Measurements from ENCODE around the gene COL11A2.
"Not testable (repeated sequence)": the region's sequence is repeated elsewhere in the genome, so short reads cannot be mapped to it uniquely, and the experiment has no call there.

COL11A2 gene

DNA sequence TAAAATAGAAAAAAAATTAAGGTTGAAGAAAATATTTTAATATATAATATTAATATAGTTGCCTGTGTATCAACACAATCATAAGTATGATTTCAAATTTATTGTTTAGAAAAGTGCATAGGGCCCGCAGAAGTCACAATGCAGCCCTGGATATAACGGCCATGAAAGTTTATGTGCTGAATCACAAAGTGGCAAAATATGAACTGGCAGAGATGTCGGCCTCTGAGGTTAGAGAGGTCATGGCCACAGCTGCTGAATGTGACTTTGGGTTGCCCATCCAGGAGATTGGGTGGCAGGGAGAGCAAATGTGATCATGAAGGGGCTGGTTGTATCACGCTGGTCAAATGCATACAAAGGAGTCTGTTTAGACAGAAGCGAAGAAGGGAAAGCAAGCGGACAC is 35.7 kb downstream of the COL11A2 start:
- DNase-seq (ENCODE audit: low spot score), result no peak

DNA sequence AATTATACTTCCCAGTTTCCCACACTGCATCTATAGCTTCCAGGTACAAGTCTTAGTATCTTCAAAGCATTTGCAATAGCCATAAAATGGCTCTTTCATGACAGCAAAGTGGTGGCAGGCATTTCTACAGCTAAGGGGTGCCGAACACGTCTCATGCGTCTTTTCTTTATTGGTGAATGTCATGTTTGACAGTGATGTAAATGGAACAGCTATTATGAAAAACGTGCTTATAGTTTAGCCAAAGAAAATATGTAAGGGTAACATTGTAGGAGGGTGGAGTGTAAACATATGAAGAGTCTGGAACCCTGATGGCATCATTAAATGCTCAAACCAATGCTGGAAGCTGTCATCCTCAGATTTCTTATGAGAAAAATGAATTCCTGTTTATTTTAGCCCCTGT is 37.9 kb downstream of the COL11A2 start:
- no peak for DNase-seq (ENCODE audit: low spot score)

DNA sequence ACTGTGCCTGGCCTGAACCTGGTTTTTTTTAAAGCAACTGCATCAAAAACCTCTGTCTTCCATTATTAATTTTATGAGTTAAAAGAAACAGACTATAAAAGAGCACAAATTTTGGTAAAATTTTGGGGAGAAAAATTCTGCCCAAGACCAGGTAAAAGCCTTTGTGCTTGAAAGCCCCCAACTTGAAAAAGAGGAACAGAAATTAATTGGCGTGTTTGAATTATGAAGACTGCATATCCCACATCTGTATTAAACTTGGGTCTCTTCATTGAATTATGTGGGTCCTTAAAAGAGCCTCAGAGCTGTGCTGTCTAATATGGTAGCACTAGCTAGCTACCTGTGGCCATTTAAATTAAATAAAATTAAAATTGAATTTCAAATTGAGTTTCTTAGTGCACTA is 41.2 kb downstream of the COL11A2 start:
- no peak for DNase-seq (ENCODE audit: low spot score)

DNA sequence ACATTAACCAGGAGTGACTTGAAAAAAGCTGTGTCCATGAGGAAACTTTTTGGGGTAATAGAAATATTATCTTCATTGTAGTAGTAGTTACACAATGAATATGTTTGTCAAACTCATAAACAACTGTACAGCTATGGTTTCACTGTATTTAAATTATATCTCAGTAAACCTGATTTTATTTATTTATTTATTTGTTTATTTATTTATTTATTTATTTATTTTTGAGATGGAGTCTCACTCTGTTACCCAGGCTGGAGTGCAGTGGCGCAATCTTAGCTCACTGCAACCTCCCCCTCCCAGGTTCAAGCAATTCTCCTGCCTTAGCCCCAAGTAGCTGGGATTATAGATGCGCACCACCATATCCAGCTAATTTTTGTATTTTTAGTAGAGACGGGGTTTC is 41.7 kb downstream of the COL11A2 start:
- not testable (repeated sequence) for DNase-seq (ENCODE audit: low spot score)

DNA sequence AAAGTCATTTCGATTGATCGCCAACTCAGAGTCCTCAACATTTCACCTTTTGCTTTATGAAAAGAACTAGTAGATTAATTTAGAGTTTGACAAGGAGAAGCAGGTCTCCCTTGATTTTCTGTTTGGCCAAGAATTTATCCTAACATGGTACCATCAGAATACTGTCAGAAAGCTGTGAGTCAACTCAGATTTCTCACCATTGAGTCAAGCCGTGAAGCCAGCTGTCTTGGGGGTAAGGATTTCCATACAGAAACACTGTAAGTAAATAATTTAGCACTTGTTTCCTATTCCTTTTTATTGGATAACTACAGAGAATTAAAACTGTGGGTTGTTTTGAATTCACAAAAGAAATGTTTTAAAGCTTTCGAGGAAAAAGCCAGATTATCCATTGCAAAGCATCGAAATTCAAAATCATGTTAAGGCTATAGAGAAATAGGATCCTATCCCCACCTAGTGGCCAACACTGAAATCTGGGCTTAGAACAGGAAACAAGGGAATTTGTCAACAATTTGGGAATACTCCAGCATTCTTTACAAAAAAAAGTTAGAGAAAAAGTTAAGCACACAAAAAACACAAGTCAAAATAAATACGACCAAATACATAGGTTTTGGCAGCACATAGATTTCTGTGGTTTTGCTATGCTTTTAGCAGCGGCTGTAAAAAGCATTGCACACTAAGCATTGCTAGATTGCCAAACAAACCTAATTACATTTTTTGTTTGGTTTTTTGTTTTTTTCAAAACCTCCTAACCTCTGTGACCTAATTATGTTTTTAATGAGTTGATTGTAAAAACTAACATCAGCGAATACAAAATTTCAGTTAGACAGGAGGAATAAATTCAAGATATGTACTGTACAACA is 44.2 kb downstream of the COL11A2 start:
- DNase-seq (ENCODE audit: low spot score), result peak; percentile 56

DNA sequence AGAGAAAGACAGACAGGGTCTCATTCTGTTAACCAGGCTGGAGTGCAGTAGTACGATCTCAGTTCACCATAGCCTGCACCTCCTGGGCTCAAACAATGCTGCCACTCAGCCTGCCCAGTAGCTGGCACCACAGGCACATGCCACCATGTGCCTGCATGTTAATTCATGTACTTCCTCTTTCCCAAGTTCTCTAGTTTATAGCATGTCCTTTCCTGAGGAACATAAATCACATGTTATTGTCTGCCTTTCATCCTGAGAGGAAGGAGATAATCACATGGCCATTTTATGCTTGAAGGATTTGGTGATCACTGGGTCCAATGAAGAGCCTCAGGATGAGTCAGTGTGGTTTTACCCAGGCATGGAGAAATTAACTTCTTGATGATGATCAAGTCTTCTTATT is 47.9 kb downstream of the COL11A2 start:
- no peak for DNase-seq (ENCODE audit: low spot score)

DNA sequence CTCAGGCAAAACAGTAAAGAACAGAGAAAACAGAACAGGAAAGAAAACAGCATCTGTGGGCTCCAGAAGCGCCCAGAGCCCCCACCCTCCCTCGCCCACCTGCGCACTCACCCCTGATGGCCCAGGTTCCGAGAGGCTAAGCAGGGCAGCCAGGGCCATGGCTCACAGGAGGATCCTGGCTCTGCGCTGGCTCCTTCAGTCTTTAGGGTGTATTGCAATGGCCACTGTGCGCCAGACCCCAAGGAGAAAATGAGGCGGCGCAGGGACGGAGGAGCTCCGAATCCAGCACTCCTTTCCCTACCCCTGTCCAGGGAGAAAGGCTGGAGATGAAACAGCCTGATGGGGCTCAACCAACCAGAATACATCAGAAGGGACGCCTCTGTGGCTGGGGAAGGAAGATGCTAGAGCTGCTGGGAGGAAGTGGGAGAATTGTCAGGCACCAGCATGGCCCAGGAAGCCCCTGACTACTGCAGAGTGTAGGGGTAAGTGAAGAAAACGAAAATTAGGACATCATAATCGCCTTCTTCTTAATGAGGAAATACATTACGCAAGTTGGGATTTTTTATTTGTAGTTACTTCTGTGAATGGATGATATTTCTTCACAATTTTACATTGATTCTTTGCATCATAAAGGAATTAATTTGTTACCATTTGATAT is 49.0 kb downstream of the COL11A2 start:
- DNase-seq (ENCODE audit: low spot score), result no peak

DNA sequence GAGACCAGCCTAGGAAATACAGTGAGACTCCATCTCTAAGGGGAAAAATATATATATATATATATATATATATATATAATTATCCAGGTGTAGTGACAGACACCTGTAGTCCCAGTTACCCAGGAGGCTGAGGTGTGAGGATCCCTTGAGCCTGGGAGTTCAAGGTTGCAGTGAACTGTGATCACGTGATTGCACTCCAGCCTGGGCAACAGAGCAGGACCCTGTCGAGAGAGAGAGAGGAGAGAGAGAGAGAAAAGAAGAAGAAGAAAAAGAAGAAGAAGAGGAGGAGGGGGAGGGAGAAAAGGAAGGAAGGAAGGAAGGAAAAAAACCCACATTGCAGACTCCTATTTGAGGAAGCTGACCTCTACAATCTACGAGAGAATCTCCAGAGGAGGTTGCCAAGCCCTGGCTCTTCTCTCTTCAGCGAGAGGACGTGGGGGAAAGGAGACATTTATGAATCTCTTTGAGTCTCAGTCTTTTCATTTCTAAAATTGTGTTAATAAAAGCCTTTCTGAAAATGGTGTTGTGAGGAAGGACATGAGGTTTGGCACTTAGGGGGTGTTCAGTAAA is 49.7 kb downstream of the COL11A2 start:
- DNase-seq (ENCODE audit: low spot score), result no peak

DNA sequence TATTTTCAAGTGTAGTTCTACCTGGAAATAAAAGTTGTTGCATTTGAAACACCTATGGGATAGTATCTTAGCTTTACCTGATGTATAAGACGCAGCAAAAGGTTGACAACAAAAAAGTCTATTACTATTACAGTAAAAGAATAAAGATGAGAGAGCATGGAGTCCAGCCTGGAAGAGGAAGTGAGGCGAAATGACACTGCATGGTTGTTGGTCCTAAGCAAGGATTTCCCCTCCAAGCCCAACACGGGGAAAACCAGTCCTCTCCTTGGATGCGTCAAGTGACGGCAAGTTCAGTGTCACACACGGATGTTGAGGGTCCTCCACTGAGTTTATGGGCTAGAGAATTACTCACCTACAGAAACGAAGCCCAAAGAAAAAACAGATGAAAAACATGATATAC is 51.7 kb downstream of the COL11A2 start:
- no peak for DNase-seq (ENCODE audit: low spot score)

DNA sequence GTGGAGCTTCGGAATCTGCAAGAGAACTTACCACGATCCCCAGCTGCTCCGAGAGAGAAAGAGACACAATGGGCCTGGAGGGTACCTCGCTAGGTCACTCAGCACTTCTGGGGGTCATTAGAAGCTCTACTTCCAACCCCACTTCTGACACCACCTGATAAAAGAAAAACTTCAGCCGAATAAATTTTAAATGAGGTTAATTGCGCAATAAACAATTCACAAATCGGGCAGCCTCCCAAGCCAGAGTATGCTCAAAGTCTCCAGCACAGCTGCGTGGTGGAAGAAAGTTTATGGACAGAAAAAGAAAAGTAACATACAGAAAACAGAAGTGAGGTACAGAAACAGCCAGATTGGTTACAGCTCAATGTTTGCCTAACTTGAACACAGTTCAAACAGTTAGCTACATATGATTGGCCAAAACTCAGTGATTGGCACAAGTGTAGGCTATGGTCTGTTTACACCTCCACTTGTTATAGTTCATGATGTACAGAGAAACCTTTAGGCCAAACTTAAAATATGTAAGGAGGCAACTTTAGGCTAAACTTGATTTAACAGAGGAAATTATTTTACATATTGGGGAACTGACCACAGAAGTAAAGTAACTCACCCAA is 52.6 kb downstream of the COL11A2 start:
- no peak for DNase-seq (ENCODE audit: low spot score)

DNA sequence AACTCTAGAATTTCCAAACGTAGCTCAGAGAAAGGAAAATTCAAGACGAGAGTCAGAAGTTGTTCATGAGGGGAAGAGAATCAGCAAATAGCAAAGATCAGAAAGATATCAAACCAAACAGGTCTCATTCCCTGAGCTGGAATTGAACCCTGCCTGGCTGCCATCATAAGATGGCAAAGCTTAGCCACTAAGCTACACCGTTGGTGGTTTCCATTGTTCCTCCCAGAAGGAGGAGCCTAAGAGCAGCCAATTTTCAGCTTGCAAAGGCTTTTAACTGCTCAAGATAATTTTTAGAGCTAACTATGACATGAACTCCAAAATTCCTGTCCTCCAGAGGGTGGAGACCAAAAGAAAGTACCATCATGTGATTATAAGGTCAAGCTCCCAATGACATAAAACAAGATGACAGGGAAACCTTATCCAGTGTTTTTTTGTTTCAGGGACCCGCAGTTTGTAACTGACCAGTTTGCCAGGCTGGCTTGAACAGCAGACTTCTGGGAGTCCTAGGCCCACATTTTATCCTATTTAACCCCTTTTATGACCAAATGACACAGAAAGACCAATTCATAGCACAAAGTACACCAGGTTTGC is 55.9 kb downstream of the COL11A2 start:
- DNase-seq (ENCODE audit: low spot score), result no peak

DNA sequence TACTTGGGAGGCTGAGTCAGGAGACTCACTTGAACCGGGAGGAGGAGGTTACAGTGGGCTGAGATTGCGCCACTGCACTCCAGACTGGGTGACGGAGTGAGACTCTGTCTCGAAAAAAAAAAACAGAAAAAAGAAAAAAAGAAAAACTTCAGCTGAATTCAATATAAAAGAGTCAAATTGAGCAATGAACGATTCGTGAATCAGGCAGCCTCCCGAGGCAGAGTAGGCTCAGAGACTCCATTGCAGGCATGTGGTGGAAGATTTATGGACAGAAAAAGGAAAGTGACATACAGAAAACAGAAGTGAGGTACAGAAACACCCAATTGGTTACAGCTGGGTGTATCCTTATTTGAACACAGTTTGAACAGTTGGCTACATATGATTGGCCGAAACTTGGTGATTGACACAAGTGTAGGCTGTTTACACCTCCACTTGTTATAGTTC is 60.2 kb downstream of the COL11A2 start:
- DNase-seq (ENCODE audit: low spot score), result no peak

DNA sequence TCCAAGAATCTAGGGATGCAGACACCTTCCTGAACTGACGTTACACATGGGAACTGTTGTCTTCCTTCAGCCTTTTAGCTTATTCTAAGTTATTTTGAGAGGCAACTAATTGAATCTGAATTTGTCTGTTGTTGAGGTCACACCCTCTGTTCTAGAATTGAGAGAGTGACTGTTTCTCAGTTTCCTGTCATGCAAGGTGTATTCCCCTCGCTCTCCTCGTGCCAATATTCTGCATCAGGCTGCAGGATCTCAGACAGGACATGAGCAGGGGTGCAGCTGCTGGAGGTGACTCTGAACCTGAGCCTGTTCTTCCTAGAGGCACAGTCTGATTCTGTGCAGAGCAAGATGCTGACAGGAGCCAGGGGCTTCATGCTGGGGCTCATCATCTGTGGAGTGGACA is 63.9 kb downstream of the COL11A2 start:
- no peak for DNase-seq (ENCODE audit: low spot score)

DNA sequence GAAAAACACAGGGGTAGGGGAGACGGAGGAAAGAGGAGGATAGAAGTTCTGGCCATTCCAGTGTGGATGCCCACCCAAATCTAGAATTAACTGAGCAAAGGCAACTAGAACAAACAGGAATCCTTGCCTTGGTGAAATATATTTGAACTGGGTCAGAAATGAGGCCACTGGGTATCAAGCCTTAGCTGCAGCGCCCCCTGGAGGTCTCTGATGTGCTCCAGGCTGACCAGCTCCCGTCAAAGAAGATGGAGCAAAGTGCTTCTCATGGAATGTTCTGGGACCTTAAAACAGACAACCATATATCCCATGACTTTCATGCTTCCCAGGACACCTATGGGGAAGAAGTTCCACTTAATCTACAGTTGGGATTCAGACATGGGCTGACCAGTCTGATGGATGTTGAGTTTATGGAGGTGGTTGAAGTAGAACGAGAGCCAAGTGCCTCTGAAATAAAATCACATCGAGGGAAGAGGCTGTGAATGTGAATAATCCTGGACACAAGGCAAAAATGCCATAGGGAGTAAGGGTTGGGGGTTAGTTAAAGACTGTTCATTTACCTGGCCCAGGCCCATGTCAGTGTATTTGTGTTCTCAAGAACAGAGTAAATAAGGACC is 66.1 kb downstream of the COL11A2 start:
- DNase-seq (ENCODE audit: low spot score), result peak; percentile 65

DNA sequence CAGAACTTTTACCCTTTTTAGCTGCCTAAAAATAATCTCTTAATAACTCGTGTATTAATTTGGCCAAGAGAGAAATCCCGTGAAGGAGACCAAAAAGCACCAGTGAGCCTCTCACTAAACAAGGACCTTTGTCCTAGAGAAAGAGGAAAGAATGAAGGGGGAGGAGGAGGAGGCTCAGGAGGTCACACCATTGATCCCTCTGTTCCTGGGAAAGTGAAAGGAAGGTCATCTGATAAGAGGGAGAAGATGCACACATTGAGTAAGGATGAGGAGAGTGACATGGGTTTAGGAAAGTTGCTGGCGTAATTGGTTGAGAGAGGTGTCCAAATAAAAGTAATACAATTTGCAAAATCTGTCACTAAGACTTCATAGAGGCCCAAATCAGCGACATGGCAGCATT is 67.3 kb downstream of the COL11A2 start:
- no peak for DNase-seq (ENCODE audit: low spot score)

DNA sequence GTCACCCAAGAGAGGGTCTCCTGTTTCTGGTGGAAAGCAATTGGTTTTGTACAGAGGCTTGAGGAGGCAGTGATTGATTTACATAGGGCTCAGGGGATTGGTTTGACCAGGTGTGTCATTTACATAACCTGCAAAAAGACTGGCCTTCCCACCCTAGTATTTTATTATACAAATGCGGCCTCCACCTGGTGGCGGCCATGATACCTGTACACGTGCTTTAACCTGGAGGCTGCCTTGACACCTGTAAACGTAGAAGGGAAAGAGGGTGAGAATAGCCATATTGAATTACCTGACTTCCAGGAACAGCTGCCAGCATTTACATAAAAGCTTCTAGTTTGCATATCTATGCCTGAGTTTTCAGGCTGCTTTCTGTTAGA is 67.8 kb downstream of the COL11A2 start:
- no peak for DNase-seq (ENCODE audit: low spot score)

DNA sequence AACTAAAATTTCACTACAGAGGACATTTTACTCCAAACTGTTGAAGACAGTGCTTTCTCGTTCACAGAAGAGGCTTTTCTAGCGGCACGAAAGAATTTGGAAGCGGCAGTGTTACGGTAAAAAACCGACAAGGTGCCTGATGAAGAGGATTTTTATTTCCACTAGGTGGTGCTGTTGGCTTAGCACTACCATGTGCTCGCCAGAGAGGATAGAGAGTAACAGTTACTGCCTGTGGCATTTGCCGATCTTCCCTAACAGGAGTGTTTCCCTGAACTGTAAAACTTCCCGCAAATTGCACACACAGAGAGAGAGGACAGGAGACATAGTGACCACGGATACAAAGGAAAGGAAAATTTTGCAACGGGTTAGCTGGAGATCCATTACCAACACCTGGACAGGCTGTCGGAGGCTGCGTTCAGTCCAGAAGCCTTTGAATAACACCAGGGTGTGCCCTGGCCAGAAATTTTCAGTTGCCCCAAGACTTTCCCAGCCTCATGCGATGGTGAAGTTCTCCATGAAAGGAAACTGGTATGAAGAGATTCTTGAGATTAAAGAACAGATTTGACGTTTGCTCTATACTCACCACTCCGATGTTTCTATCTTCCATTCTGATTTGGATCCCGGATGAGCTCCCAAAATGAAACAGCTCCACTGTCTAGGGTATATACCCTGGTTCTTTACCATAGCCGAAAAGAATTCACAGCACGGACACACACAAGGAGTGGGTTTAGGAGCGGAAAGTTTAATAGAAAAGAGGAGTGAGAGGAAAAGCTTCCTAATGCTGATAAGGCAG is 68.3 kb downstream of the COL11A2 start:
- peak; percentile 34 for DNase-seq (ENCODE audit: low spot score)

DNA sequence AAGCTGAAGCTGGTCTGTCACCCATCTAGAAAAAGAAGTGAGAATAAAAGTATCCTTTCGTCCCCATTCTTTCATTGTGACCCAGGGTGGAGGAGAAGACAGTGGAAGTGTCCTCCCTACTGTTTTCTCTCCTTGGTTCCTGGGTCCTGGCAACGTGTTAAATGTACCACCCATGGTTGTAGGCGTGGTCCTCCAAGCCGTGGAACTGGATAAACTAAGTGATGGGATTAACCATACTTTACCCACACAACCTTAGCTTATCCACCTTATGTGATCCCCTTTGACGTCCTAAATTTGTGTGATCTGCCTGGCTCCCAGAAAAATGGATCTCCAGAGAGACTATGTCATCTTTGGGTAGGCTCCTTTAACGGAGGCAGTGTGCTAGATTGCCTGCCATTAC is 69.1 kb downstream of the COL11A2 start:
- DNase-seq (ENCODE audit: low spot score), result no peak

DNA sequence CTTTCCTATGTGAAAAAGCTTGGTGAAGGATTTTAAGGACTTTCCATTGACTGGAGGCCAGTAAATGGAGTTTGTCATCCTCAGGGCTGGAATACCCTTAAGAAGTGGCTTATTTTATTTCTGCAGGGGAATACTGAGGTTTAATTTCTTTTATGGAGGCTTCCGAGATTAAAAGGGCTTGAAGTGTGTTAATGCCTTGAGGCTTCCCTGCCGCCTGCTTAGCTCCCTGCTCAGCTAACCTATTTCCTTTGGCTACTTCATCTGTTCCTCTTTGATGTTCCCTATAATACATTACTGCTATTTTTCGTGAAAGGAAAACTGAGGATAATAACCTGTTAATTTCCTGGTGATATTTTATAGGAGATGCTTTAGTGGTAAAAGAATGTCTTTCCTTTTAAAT is 72.3 kb downstream of the COL11A2 start:
- no peak for DNase-seq (ENCODE audit: low spot score)

DNA sequence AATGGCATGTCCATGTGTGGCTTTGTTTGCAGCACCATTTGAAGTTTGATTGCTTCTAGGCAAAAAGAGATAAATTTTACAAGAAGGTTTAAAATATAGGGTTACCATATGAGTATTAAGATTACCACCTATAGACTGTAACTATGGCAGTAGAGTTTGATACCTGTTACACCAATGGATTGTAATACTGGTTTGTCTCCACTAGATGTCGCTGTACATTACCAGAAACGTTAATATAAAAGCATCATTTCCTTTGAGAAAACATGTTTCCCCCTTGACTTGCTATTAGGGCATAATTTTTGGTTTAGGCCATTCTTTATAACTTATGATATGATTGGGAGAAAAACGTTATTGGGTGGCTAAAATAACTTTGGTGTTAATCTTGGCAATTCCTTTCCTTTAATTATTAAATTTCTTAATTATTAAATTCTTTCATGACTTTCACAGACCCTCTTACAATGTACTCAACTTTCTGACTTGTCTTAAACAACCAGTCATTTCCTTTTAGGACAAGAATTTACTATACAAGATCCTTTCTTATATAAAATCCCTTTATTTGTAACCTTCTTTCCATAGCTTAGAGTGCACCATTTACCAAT is 73.6 kb downstream of the COL11A2 start:
- DNase-seq (ENCODE audit: low spot score), result peak; percentile 39

DNA sequence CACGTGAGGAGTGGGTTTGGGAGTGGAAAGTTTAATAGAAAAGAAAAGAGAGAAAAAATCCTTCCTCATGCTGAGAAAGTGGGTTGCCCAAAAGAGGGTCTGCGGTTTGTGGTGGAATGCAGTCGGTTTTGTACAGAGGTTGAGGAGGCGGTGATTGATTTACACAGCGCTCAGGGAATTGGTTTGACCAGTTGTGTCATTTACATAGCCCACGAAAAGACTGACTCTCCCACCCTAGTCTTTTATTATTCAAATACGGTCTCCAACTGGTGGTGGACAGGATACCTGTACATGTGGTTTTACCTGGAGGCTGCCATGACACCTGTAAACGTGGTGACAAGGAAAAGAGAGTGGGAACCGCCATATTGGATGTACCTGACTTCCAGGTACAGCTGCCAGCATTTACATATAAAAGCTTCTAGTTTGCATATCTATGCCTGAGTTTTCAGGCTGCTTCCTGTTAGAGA is 74.4 kb downstream of the COL11A2 start:
- DNase-seq (ENCODE audit: low spot score), result no peak

Measured in AG08396 (cell line).